ENCODE measurements around the gene THOC6.

The THOC6 gene

GRCh38 chr16:3020604-3021448 lies 3.0 kb upstream of the THOC6 start:
- peak overlapping the region; percentile 54 for H3K4me3 ChIP-seq (ENCODE audit: low read depth, low read length)
- no peak for TF ChIP-seq CTCF (IDR thresholded peaks at IDR 0.05; ENCODE audit: borderline replicate concordance, insufficient read depth, low read depth, low read length)

DNA sequence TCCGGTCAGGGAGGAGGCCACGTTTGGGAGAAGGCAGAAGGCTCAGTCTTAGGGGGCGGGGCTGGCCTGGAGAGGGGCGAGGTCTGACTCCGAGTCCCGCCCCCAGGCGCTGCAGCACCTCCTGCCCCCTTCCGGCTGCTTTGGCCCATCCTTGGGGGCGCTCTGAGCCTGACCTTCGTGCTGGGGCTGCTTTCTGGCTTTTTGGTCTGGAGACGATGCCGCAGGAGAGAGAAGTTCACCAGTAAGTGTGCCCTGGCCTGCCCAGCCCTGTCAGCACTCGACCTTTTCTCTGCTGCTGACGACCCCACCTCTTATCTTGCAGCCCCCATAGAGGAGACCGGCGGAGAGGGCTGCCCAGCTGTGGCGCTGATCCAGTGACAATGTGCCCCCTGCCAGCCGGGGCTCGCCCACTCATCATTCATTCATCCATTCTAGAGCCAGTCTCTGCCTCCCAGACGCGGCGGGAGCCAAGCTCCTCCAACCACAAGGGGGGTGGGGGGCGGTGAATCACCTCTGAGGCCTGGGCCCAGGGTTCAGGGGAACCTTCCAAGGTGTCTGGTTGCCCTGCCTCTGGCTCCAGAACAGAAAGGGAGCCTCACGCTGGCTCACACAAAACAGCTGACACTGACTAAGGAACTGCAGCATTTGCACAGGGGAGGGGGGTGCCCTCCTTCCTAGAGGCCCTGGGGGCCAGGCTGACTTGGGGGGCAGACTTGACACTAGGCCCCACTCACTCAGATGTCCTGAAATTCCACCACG lies 2.2 kb upstream of the THOC6 start:
- peak; percentile 37; the same call in 1 of the 2 replicates for TF ChIP-seq CTCF (IDR thresholded peaks at IDR 0.05; ENCODE audit: borderline replicate concordance, insufficient read depth, low read depth, low read length)

GRCh38 chr16:3022208-3022683 lies 1.6 kb upstream of the THOC6 start:
- no peak for TF ChIP-seq CTCF (IDR thresholded peaks at IDR 0.05; ENCODE audit: borderline replicate concordance, insufficient read depth, low read depth, low read length)
- H3K4me3 ChIP-seq (ENCODE audit: low read depth, low read length) = no peak overlapping the region

More for the DNA sequence above, 2.2 kb upstream of the THOC6 start:
- no peak overlapping the region for H3K4me3 ChIP-seq (ENCODE audit: low read depth, low read length)

GRCh38 chr16:3022684-3023414 lies 986 bp upstream of the THOC6 start:
- no peak for TF ChIP-seq CTCF (IDR thresholded peaks at IDR 0.05; ENCODE audit: borderline replicate concordance, insufficient read depth, low read depth, low read length)
- H3K4me3 ChIP-seq (ENCODE audit: low read depth, low read length) = peak overlapping the region; percentile 85

GRCh38 chr16:3023415-3023668 lies 493 bp upstream of the THOC6 start:
- TF ChIP-seq CTCF (IDR thresholded peaks at IDR 0.05; ENCODE audit: borderline replicate concordance, insufficient read depth, low read depth, low read length) = no peak
- peak overlapping the region; percentile 85 for H3K4me3 ChIP-seq (ENCODE audit: low read depth, low read length)

GRCh38 chr16:3025032-3026002 lies 1.5 kb downstream of the THOC6 start:
- no peak for TF ChIP-seq CTCF (IDR thresholded peaks at IDR 0.05; ENCODE audit: borderline replicate concordance, insufficient read depth, low read depth, low read length)
- no peak overlapping the region for H3K4me3 ChIP-seq (ENCODE audit: low read depth, low read length)

Data from GM12875 (cell line).